Renal cortex interstitium (tissue), 11 donors: Measurements from ENCODE around the gene TMC5. TPM values are rescaled to one million over a fixed set of nuclear protein-coding genes. Genes with fewer than 3 reads are reported as not detected.

Source experiments
- DNase-seq, 11 donors: peaks; one replicate each; pipeline ENCODE4 v3.0.0-alpha.2; 2013; ENCODE audit warnings: low read depth in 9 of 11, low spot score in 4 of 11; ENCODE audit errors: extremely low read depth in 1 of 11
- polyA plus RNA-seq, 3 donors: library from polyadenylated mRNA; unstranded; fragments of 120-200 nt; gene quantifications; one replicate each; pipeline ENCODE4 v1.2.1, GENCODE V29; 2013; ENCODE audit not compliant: insufficient read length in 3 of 3

TMC5 gene
- polyA plus RNA-seq, 3 donors: 0.23 to 0.70 (median 0.62) TPM

DNA sequence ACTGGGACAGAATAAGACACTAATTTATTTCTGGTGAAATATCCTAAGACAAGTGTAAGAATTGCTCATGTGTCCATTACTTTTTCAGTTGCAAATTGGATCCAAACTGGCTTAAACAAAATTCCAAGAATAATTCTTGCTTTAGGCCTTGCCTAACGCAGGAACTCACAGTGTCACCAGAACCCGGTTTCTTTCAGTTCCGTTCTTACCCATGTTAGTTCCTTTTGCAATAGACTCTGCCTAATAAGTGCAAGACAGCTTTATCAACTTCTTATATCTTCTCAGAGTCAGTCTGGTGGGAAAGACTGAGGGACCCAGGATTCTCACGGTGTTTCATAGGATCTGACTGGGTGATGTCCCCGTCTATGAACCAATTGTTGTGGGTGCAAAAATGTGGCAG, 79.5 kb downstream of the TMC5 start:
- DNase-seq: no peak

DNA sequence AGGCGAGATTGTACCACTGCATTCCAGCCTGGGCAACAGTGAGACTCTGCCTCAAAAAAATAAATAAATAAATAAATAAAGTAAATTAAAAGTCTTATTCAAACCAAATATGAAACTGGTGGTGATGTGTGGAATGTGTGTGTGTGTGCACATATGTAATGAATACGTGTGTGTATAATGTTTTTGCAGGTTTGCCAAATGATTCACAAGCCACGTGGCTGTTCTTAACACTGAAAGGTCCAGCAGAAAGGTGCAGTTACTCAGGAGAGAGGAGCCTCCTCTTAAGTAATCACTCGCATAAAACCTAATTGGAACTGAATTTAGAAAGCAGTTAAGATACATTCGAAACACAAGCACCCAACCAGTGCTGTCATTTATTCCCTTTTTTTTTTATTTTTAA, 81.3 kb downstream of the TMC5 start:
- no peak for DNase-seq

DNA sequence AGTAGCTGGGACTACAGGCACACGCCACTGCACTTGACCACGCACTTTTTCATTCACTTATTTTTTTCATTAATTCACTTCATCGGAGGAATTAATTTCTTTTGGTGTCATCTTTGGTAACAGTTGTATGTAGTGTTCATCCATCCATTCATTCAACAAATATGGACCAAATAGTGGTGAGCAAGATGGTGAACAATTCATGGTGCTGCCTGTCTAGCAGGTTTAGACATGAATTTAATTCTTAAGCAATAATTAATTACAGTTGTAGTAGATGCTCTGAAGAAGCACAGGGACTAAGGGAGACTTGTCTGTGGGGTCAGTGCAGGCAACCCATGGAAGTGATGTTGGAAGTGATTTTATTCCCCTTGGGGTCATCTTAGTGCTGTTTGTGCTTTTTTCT, 81.8 kb downstream of the TMC5 start:
- DNase-seq: no peak

DNA sequence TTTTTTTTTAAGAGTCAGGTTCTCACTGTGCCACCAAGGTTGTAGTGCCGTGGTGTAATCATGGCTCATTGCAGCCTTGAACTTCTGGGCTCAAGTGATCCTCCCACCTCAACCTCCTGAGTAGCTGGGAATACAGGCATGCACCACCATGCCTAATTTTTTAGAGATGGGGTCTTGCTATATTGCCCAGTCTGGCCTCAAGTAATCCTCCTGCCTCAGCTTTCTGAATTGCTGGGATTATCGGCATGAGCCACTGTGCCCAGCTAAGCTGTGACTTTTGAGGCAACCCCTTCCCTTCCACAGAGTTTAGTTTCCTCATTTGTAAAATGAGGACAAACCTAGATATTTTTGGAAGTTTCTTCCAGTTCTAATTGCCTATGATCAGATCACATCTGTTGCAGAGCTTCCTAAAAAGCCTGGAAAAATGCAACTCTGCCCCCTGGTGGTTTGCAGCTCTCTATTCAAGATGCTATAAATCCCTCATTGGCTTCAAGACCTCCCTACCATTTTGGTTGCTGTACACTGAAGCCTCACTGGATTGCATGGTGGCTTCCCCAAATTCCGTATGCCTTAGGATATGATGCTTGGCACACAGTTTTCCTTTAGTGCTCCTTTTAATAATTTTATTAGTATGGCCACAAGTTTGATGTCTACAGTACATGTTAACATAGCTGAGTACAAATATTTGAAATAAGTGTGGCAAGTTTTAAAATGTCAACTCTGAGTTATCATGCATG, 84.9 kb downstream of the TMC5 start:
- DNase-seq: peak in 6 of 11 donors; percentile 51 to 65 (median 57)

DNA sequence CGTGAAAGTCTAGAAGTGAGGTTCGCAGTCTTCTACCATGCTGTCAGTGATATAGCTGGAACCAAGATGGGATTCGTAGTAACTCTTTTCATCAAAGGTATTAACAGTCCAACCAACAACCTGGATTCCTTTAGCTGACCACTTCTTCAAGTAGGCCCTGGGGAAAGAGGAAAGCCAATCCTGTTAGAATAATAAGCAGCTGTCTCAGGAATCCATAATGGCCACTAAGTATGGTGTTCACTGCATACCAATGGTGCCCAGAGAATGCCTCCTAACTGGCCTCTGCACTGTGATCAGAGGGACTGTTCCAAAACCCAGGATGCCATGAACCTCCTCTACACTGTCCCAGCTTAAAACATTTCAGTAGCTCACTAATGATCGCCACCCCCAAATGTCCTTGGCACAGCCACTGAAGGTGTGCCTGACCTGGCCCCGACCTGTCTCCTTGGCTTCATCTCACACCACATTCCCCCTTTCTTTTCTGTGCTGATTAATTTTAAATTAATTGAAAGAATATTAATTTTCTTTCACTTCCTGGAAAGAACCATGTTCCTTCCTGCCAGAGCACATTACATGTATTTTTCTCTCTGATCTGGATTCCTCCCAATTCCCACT, 85.9 kb downstream of the TMC5 start:
- DNase-seq: no peak

DNA sequence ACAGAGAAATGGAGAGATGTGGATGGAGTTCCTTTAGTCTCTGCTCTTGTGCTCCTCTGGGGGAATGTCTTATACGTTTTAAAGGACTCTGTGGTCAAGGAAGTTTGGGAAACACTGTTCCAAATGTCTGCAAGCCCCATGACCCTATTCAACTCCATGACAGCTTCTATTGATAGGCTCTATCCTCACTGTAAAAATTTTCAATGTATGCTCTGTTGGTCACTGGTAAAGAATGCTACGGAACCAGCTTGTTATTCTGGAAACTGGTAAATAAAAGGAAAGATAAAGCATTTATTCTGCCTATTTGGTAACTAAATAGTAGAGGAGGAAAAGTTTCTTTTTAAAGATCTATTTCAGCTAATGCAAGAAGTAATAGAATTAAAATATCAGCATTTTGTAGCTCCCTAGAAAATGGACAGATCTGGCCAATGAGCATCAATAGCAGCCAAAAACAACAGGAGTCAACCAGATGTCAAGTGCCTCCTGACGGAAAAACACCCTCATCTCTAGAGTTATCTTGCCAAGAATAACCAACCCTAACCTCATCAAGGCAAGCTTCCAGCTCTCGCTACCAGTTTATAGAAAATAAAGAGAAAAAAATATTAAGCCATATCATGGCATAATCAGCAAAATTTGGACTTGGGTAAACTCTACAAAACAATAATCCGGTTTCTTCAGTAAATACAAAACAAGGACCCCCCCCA, 88.1 kb downstream of the TMC5 start:
- no peak for DNase-seq

DNA sequence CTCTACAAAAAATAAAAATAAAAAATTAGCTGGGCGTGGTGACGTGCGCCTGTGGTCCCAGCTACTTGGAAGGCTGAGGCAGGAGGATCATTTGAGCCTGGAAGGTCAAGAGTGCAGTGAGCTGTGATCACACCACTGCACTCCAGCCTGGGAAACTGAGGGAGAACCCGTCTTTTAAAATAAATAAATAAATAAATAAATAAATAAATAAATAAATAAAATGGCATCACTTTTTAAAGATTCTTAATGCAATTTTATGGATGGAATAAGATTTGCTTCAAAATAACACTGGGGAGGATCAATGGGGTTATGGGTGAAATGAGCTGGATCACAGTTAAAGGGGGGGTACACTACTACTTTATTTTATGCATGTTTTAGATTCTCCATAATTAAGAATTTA, 89.3 kb downstream of the TMC5 start:
- no peak for DNase-seq

DNA sequence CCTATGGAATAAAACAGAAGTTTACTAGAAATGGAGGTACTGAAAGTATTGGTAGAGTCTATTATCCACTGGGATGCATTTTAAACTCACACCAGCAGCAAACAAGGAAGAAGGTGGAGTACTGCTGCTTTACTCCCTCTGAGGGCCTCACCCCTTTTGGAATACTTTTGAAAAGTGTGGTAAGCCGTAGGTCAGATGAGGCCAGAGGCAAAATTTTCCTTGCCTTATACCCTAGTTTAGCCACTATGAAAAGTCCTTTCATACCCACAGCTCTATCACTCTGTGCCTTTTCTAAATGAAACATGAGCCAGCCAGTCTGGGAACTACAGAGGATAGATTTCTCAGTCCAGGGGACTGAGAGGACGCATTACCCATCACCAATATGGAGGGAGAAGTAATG, 90.2 kb downstream of the TMC5 start:
- DNase-seq: no peak

DNA sequence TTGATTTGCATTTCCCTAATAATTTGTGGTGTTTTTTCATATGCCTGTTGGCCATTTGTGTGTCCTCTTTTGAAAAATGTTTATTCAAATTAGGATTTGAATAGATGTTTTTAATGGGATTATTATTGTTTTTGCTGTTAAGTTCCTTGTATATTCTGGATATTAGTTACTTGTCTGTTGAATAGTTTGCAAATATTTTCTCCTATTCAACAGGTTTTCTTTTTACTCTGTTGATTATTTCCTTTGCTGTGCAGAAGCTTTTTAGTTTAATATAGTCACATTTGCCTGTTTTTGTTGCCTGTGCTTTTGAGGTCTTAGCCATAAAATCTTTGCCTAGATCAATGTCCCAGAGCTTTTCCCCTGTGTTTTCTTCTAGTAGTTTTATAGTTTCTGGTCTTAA, 94.6 kb downstream of the TMC5 start:
- DNase-seq: no peak

DNA sequence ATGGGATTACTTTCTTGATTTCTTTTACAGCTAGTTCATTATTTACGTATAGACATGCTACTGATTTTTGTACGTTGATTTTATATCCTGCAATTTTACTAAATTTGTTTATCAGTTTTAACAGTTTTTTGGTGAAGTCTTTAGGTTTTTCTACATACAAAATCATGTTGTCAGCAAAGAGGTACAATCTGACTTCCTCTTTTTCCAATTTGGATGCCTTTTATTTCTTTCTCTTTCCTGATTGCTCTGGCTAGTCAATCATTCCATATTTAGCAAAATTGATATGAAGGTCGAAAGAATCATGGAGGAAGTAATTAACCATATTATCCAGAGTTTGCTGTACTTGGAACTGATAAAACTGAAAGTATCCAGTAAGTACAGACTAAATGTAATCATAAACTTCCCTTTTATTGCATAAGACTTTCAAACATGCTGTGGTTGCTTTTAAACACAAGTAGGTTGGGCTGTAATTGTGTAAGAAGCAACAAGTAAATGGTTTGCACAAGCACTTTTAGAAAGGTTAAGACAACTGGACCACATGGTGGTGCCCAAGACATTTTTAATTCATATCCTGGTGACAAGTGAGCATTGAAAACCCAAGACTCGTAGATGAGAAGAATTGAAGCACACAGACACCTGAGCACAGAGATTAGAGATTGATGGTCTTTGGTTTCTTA, 95.8 kb downstream of the TMC5 start:
- no peak for DNase-seq

DNA sequence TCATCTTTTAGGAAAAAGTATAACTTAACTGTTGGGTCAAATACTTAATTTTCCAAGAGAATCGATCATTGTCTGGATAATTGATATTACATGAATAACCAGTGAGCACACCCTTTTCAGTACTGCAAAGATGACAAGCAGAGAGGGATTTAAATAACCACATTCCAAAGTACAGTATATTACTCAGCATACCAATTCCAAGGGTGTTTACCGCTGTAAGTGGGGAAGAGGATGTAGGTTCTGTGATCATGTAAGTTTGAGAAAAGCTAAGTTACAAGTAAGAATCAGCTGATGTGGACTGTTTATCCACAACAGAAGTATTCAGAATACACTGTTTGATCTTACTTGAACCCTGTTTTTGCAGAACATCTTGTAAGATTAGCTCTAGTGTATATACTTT, 98.1 kb downstream of the TMC5 start:
- DNase-seq: no peak

DNA sequence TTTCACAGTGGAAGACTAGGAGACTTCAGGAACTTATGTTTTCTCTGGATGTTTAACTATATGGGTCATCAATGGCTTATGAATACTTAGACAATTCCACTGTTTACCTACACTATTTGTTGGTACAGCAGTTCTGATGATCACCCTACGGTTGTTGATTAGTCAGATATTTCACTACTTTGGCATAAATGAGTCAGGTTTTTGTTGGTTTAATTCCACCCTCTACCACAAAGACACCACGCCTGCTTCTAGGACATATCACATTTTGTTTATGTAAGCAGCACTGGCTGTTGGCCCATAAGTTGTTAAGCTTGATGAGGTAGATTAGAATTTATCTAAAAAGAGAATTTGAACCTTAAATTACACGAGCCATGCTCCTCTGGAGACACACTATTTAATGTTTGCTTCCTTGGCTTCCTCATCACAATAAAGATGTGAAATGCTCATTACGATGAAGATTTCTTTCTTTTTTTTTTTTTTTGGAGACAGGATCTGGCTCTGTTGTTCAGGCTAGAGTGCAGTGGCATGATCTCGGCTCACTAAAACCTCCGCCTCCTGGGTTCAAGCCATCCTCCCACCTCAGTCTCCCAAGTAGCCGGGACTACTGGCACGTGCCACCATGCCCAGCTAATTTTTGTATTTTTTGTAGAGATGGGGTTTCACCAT, 99.9 kb downstream of the TMC5 start:
- DNase-seq: no peak

DNA sequence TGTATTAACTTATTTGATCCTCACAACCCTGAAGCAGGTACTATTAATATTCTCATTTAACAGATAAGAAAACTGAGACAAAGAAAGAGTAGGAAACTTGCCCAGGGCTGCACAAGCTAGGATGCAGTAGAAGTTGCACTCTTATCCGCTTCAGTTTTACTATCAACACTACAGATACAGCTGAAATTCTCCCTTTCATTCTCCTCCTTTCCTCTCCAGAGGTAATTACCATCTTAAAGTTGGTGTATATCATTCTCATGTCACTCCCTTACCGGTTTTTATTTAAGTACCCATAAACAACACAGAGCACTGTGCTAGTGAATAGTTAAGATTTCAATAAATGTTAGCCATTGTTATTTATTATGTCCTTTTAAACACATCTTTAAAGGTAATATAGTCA, 100.7 kb downstream of the TMC5 start:
- DNase-seq: no peak

DNA sequence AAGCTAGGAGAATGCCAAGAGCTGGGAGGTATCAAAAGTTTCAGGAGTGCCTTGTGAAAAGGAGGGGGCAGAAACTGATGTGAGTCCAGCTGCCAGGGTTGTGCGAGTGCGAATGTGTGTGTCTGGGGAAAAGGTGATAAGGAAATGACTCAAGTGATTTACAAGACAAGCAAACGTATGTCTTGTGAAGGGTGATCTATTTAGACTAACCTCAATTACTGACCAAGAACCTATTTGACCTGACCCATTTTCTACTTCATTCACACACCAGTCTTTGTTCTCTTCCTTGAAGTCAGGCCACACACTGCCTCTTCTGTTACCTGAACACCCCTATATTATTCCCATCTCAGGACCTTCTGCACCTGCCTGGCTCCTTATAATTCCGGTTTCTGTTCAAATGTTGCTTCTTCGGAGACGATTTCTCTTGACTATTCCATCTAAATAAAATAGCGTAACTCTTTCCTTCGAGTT, 103.2 kb downstream of the TMC5 start:
- DNase-seq: no peak

DNA sequence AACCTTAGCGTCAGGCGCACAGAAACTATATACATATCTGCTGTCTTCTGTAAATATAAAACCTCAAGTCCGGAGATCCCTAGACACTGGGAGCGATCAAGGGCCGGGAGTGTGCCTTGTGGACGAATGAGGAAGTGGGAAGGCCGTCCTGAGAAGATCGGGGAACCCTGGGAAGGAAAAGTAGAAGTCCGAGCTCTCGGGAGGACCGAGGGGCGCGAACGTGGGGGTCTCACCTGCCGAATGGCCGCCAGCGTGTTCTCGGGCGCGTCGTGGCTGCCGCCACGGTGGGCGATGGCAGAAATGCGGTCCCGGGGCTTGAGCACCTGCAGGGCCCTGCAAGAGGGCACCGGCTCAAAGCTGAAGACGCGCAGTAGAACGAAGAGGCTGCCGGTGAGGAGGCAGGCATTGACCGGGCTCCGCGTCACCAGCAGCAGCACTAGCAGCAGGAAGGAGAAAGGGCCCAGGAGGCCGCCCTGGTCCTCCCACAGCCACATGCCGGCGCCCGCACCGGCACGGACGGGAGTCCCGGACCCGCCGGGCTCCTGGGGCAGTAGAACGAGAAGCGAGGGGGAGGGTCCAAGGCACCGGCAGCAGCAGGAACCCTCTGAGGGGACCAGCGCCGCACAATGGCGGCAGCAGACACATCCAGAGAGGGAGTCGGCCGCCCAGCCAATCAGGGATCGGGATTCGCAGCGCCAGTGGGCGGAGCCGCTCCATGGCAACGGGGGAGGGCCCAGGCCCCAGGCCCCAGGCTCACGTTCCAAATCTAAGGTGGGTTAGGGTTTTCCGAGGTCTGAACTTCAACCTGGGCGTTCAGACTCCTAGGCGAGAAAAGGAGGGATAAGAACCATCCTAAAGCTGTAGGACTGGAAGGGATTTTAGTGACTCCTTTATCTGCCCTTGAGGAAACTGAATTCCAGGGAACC, 104.1 kb downstream of the TMC5 start, which contains the start of gene GDE1:
Gene GDE1, minus strand, starts transcription at position 628 of the 926 bp plus-strand sequence. Its CDS starts 134 bp downstream, at position 494.
- peak; percentile 81 to 93 (median 89) for DNase-seq

DNA sequence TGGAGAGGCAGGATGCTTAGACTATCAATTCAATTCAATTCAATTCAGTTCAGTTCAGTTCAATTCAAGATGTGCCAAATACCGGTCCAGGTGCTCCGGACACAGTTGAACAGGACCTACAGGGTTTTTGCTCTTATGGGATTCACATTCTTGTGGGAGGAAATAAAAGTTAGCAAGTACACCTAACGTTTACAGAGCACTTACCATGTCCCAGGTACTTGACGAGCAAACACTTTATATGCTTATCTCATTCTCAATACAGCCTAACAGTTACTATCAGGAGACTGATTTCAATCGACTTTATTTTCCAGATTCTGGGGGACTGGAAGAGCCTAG, 104.7 kb downstream of the TMC5 start:
- no peak for DNase-seq

DNA sequence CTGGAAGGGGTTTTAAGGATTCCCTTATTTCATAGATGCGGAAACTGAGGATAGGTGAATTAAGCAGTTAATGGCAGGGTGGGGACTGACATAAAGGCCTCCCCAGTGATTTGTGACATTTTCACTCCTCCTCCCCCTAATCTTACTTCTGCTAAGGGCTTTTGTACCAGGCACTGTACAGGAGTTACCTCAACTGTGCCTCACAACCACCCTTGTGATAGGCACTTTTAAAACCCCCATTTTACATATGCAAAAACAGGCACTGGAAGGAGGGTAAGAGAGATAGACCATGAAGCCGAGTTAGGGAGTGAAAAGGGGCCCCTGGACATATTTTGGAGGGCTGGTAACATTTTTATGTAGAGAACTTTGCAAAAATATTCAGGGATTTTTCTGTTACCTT, 105.1 kb downstream of the TMC5 start:
- DNase-seq: no peak

DNA sequence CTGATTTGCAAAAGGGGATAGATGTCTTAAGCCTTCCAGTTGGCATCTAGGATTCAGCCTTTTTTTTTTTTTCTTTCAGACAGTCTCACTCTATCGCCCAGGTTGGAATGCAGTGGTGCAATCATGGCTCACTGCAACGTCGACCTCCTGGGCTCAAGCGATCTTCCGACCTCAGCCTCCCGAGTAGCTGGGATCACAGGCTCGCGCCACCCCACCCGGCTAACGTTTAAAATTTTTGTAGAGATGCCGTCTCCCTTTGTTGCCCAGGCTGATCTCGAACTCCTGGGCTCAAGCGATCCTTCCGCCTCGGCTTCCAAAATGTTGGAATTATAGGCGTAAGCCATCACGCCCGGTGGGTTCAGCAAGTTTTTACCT, 105.5 kb downstream of the TMC5 start:
- DNase-seq: no peak
